GM19463 (cell line): ENCODE measurements around the gene TGFB2.

Experiments
- ATAC-seq: cut with Tn5 transposase; IDR thresholded peaks from one replicate; pipeline ENCODE4 v1.9.1; 2021; ENCODE audit warnings: mild to moderate bottlenecking, moderate library complexity; ENCODE audit not compliant: unreplicated experiment

TGFB2 gene

GRCh38 chr1:218479436-218480115 lies 134.4 kb downstream of the TGFB2 start:
- no peak for ATAC-seq

GRCh38 chr1:218480137-218480536 lies 135.0 kb downstream of the TGFB2 start:
- no peak for ATAC-seq

GRCh38 chr1:218480588-218481099 lies 135.5 kb downstream of the TGFB2 start:
- ATAC-seq, result no peak

GRCh38 chr1:218481116-218481775 lies 136.1 kb downstream of the TGFB2 start:
- no peak for ATAC-seq

GRCh38 chr1:218482683-218483082 lies 137.5 kb downstream of the TGFB2 start:
- no peak for ATAC-seq

- ATAC-seq, result no peak
Observed at GRCh38 chr1:218485241-218485928, 140.2 kb downstream of the TGFB2 start.

GRCh38 chr1:218488531-218488930 lies 143.4 kb downstream of the TGFB2 start:
- no peak for ATAC-seq

GRCh38 chr1:218488986-218489385 lies 143.8 kb downstream of the TGFB2 start:
- no peak for ATAC-seq

- ATAC-seq, result no peak
Observed at GRCh38 chr1:218490406-218490922, 145.3 kb downstream of the TGFB2 start.

- no peak for ATAC-seq
Observed at GRCh38 chr1:218492874-218493273, 147.7 kb downstream of the TGFB2 start.

GRCh38 chr1:218493986-218494385 lies 148.8 kb downstream of the TGFB2 start:
- no peak for ATAC-seq
